ENCODE data around the gene UPK3BL2.
"Not testable (repeated sequence)": the region's sequence is repeated elsewhere in the genome, so short reads cannot be mapped to it uniquely, and the experiment has no call there.

- not testable (repeated sequence) for TF ChIP-seq CTCF (conservative IDR thresholded peaks at IDR 0.05; ENCODE audit: low read length); EZH2phosphoT487 (IDR thresholded peaks at IDR 0.05; ENCODE audit: borderline replicate concordance)
These were observed 27.6 kb downstream of the UPK3BL2 start for GRCh38 chr7:102515889-102516288.

All from Loucy (cell line).